Measurements from ENCODE around the gene SLC6A1.

Gene SLC6A1

DNA sequence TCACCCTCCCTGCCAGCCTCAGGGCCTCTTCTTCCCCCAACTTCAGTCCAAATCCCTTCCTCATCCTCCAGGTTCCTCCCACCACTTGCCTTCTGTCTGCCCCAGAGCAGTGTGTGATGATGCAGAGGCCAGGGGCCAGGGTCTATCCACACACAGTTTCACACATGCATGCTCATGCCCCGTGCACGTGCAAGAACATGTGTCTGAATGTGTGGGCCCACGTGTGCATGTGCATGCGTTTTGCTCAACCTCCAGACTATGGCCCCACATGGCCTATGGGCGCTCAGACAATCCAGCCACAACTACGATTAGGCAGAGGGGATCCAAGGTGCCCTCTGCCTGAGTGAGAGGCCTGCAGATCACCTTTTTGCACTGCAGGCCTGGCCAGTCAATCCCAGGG, 32.3 kb upstream of the SLC6A1 start:
- TF ChIP-seq CTCF (IDR thresholded peaks at IDR 0.05), result no peak

DNA sequence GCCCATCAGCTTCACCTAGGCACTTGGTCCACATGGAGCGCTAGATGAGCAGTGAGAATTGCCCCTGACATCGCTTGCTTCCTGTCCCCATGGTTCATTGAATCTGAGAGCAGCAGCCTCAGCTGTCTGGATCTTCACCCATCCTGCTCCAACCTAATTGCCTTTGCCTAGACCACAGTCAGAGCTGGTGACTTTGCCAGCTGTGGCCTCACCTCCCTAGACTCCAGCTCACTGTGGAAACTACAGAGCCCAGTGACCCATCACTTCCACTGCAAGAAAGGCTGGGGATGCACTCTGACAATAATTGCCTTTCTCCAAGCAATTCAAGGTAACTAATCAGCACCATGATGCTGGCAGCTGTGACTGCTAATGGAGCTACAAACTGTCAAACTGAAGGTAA, 30.6 kb upstream of the SLC6A1 start:
- no peak for TF ChIP-seq CTCF (IDR thresholded peaks at IDR 0.05)

GRCh38 chr3:10962481-10963036, 30.0 kb upstream of the SLC6A1 start:
- TF ChIP-seq CTCF (IDR thresholded peaks at IDR 0.05), result no peak

GRCh38 chr3:10964537-10965167, 27.9 kb upstream of the SLC6A1 start:
- no peak for TF ChIP-seq CTCF (IDR thresholded peaks at IDR 0.05)

DNA sequence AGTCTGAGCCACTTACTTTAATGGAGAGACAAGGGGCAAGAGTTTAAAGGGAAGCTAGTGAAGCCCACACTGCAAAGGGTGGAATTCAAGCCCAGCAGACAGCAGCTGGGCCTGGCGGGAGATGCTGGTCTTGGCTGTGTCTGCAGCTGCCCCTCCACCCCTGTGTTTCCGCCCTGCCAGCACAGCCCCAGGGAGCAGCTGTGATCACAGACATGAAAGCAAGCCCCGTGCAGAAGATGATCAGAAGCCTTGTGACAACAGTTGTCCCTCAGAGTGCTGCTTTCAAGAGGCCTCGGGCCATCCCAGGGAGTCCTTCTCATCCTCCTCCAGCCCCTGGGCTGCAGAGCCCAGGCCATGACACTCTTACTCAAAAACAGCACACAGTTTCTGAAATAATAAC, 24.1 kb upstream of the SLC6A1 start:
- no peak for TF ChIP-seq CTCF (IDR thresholded peaks at IDR 0.05)

DNA sequence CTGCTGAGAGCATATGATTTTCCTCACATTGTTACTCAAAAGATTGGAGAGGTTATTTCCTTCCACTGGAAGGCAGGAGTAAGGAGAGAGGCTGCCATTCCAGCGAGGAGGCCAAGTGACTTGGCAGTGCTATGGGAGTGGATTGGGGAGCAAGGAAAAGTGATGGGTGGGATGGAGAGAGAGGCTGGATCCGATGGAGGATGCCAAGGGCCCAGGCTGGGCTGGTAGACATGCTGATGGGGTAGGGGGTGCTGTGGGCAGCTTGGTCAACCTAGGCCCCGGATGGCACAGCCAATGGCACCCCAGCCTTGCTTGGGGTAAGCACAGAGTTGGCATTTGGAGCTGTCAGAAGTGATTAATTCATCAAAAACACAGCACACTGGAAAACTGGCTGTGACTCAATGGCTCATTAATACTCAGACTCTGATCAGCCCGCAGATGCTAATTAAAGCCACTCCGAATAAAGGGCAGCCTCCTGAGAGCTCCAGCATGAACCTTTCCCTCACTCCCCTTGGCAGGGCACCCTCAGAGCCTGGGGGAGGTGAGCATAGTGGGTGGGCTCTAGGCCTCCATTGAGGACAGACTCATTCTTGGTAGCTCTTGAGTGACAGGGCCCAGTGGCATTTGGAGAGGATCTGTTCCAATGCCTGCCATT, 22.1 kb upstream of the SLC6A1 start:
- no peak for TF ChIP-seq CTCF (IDR thresholded peaks at IDR 0.05)

DNA sequence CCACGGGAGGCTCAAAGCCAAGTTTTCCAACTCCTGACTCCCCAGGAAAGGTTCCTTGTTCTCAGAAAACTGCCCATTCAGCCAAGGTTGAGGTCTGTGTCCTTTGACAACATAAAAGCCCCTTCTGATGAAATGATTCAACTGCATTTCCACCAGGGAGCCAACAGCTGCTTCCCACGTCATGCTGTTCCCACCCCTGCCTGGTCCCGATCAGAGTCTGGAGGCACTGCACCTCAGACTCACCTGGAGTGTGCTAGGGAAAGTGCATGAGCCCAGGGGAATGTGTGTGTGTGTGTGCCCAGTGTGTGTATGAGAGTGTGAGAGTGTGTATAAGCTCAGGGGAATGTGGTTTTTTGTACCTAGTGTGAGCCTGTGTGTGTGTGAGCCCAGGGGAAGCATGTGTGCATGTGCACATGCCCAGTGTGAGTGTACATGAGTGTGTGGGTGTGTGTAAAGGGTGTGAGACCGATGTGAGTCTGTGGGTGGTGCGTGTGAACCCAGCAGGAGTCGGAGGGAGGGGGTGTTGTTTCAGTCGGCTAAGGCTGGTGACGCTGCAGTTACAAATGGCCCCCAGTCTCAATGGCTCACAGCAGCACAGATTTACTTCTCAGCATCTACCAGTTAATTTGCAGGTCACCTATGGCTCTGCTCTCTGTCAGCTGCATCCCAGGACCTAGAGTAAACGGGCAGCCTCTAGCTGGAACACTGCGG, 20.3 kb upstream of the SLC6A1 start:
- no peak for TF ChIP-seq CTCF (IDR thresholded peaks at IDR 0.05)

Data from LNCAP (cell line).